DMS53 (cell line): ENCODE results near the gene TSHZ2.
"Not testable (repeated sequence)": the region's sequence is repeated elsewhere in the genome, so short reads cannot be mapped to it uniquely, and the experiment has no call there.

Experiments
- DNase-seq: peaks from one replicate; lab custom pipeline; 2025; lab: John Stamatoyannopoulos, UW

Gene TSHZ2

GRCh38 chr20:53466279-53466678 is 494.1 kb downstream of the TSHZ2 start:
- no peak for DNase-seq

- no peak for DNase-seq
Observed at GRCh38 chr20:53468587-53468986, 496.4 kb downstream of the TSHZ2 start.

GRCh38 chr20:53472859-53473258 is 500.7 kb downstream of the TSHZ2 start:
- DNase-seq: not testable (repeated sequence)

- no peak for DNase-seq
Observed at GRCh38 chr20:53480913-53481312, 508.8 kb downstream of the TSHZ2 start.

GRCh38 chr20:53487461-53488200 is 515.5 kb downstream of the TSHZ2 start:
- no peak for DNase-seq

GRCh38 chr20:53488775-53489272 is 516.7 kb downstream of the TSHZ2 start:
- no peak for DNase-seq

- DNase-seq: no peak
Observed at GRCh38 chr20:53489528-53489927, 517.4 kb downstream of the TSHZ2 start.

GRCh38 chr20:53490620-53491019 is 518.5 kb downstream of the TSHZ2 start:
- DNase-seq: no peak

- DNase-seq: no peak
Observed at GRCh38 chr20:53491462-53491861, 519.3 kb downstream of the TSHZ2 start.

- no peak for DNase-seq
Observed at GRCh38 chr20:53492212-53492611, 520.1 kb downstream of the TSHZ2 start.

GRCh38 chr20:53493311-53493857 is 521.2 kb downstream of the TSHZ2 start:
- no peak for DNase-seq

GRCh38 chr20:53494753-53495152 is 522.6 kb downstream of the TSHZ2 start:
- no peak for DNase-seq

- no peak for DNase-seq
Observed at GRCh38 chr20:53495398-53496092, 523.4 kb downstream of the TSHZ2 start.

GRCh38 chr20:53497246-53497645 is 525.1 kb downstream of the TSHZ2 start:
- DNase-seq: no peak

- DNase-seq: no peak
Observed at GRCh38 chr20:53498341-53498740, 526.2 kb downstream of the TSHZ2 start.

- DNase-seq: no peak
Observed at GRCh38 chr20:53500651-53501050, 528.5 kb downstream of the TSHZ2 start.

- no peak for DNase-seq
Observed at GRCh38 chr20:53502820-53503219, 530.7 kb downstream of the TSHZ2 start.

- no peak for DNase-seq
Observed at GRCh38 chr20:53503517-53503919, 531.4 kb downstream of the TSHZ2 start.

- not testable (repeated sequence) for DNase-seq
Observed at GRCh38 chr20:53504106-53504505, 531.9 kb downstream of the TSHZ2 start.

GRCh38 chr20:53510262-53510661 is 538.1 kb downstream of the TSHZ2 start:
- DNase-seq: no peak

GRCh38 chr20:53510704-53511103 is 538.5 kb downstream of the TSHZ2 start:
- DNase-seq: no peak

GRCh38 chr20:53512076-53512475 is 539.9 kb downstream of the TSHZ2 start:
- DNase-seq: no peak

- DNase-seq: no peak
Observed at GRCh38 chr20:53513168-53513488, 541.0 kb downstream of the TSHZ2 start.
